Urothelium cell line (cell line): ENCODE results near the gene OR2AG2.

Experiments
- DNase-seq: peaks from one replicate; pipeline ENCODE4 v3.0.0; 2011; ENCODE audit warnings: low spot score, mixed read lengths
- FAIRE-seq: peaks from 2 replicates; lab custom pipeline; 2011; peaks lifted over from hg19 to GRCh38; lab: Jason Lieb, UNC

Gene OR2AG2

DNA sequence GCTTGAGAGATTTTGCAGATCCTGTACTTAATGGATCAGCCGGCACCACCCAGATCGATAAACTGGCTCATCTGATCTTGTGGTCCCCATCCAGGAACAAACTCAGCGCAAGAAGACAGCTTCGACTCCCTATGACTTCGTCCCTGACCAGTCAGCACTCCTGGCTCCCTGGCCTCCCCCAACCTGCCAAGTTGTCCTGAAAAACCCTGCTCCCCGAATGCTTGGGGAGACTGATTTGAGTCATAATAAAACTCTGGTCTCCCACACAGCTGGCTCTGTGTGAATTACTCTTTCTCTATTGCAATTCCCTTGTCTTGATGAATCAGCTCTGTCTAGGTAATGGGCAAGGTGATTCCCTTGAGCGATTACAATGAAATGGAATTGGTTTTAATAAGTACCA lies 29.5 kb downstream of the OR2AG2 start:
- DNase-seq = no peak
- FAIRE-seq = no peak

DNA sequence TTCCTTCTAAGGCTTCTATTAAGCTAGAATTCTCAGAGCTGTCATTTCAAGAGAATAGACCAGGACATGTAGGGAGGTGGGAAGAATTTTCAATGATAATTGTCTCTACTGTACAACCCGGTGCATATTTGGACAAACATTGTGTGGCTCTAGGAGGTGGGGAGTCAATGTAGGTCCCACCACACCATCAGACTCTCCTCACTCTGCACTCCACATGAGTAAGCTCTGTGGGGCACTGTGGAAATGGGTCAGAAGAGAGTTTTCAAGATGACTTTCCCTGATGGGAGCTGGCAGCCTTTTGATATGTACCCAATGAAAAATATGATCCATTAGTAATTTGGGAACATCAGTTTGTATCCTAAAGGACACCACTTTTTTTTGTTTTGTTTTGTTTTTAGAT lies 33.2 kb downstream of the OR2AG2 start:
- FAIRE-seq = no peak
- no peak for DNase-seq

DNA sequence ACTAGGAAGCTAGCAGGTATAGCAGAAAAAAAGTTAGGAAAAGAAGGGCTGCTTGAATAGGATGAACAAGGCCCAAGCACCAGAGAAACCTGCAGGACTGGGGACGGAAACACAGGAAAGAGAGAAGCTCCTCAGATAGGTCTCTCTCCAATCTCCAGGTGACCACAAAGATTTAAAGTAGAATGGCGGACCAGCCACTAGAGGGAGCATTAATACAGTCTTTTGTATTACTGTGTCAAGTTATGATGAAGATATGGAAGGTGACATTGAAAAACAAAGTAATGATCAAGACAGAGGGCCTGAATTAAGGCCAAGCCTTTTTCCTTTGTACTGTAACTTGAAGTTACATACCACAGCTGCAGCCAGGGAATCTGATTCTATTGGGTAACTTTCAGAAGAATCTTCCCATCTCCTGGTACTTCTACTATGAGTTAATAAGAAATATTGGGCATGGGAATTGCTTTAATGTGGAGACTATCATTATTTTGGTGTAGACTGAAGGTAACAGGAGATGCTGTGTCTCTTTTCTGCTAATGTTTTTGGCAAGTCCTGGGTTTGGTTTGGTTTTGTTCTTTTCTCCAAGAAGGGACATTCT lies 33.8 kb downstream of the OR2AG2 start:
- FAIRE-seq (no peak), DNase-seq (peak; percentile 56)

DNA sequence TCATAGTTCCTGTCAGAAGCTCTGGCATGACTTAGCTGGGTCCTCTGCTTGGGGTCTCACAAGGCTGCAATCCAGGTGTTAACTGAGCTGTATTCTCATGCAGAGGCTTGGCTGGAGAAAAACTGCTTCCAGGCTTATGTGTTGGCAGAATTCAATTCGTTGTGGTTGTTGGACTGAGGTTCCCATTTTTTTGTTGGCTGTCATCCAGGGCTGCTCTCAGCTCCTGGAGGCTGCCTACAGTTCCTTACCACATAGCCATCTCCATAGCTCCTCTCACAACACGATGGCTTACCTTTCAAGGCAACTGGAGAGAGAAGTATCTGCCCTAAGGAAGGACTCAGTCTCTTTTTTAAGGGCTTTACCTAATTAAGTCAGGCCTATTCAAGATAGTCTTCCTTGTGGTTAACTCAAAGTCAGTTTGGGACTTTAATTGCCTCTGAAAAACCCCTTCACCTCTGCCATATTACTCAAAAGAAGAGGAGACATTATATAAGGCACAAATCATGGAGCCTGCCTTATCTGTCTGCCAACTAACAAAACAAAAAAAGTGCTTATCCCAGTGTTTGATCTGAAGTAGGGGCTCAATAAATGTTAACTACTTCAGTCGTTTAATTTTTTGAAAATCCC lies 35.2 kb downstream of the OR2AG2 start:
- no peak for FAIRE-seq
- DNase-seq = no peak

DNA sequence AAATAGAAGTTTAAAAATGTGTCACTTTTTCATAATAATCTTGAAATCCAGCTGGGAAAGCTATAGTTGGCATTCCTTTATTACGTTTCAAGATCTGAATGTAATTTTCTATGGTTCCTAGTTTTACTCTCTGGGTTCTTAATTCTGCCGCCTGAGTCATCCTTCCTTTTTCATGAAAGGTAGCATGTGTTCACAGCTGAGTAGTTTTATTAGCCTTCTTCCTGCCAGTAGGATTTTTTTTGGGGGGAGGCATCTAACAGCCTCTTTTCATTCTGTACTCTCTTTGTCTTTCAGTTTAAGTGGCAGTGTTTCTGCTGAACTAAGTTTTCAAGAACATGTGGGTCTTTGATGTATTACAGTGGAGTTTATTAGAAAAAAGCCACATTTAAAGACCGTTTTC lies 36.5 kb downstream of the OR2AG2 start:
- DNase-seq = peak; percentile 21

DNA sequence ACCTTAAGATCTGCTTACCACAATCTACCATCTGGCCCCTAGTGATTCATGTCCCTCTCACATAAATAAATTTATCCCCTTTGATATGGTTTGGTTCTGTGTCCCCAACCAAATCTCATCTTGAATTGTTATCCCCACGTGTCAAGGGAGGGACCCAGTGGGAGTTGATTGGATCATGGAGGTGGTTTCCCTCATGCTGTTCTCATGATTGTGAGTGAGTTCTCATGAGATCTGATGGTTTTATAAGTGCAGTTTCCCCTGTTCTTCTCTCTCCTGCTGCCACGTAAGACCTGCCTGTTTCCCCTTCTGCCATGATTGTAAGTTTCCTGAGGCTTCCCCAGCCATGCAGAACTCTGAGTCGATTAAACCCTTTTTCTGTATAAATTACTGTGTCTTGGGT lies 37.2 kb downstream of the OR2AG2 start:
- no peak for FAIRE-seq
- DNase-seq = no peak

More for the DNA sequence above, 36.5 kb downstream of the OR2AG2 start:
- no peak for FAIRE-seq

DNA sequence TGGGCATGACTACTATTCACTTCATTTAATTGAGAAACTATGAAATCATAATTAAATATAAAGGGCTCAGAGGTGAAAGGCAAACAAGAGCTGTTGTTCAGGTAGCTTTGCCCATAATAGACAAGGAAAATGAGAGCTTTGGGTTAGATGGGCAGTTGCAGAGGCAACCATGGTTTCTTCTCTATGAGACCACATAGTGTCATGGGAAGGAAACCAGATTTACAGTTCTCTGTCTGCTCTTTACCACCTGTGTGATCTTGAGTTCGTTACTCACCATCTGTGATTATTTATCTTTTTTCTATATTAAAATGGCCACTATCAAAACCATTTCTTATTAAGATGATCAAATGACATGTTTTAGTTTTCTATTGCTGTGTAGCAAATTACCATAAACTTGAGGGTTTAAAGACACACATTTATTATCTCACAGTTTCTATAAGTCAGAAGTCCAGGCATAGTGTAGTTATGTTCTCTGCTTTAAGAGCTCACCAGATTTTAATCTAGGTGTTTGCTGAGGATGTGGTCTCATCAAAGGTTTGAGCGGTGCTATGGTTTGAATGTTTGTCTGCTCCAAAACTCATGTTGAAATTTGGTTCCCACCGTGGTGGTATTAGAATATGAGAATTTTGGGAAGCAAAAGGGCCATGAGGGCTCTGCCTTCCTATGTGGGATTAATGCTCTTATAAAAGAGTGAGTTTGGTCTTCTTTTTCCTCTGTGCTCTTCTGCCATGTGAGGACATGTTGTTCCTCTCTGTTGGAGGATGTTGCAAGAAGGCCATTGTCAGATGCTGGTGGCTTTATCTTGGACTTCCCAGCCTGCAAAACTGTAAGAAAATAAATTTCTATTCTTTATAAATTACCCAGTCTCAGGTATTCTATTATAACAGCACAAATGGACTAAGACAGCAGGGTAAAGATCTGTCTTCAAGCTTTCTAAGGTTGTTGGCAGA lies 38.2 kb downstream of the OR2AG2 start:
- no peak for DNase-seq
- FAIRE-seq = no peak

DNA sequence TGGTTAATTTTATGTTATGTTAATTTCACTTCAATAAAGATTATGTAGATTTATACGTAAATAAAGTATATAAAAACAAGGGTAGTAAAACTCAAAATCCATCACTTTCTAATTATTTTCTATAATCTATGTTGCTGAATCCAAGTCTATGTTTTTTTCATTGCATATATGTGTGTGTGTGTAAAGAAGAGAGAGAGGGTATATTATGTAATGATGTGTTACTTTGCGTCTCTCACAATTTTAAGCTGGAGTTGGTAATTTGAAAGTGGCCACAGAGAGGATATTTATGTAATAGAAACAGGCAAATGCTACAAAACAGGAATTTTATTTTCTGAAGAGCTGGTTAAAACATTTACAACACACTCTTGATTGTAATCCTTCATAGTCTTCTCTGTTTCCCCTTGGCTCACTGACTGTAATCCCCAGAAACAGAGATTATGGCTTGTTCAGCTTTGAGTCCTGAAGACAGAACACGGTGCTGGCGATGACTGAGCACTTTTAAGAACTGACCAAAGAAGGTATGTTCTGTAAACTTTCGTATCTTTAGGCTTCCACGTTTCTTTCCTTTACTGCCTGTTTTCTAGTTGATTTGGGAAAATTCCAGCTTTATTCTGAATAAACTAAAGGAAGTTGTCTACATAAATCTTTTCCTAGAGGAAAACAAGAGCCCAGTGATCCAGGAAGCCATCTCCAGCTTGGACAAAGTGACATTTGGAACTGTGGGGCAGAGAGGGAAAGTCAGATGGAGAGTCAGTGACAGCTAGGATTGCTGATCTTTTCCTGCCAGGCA lies 43.6 kb downstream of the OR2AG2 start:
- FAIRE-seq (no peak), DNase-seq (no peak)

DNA sequence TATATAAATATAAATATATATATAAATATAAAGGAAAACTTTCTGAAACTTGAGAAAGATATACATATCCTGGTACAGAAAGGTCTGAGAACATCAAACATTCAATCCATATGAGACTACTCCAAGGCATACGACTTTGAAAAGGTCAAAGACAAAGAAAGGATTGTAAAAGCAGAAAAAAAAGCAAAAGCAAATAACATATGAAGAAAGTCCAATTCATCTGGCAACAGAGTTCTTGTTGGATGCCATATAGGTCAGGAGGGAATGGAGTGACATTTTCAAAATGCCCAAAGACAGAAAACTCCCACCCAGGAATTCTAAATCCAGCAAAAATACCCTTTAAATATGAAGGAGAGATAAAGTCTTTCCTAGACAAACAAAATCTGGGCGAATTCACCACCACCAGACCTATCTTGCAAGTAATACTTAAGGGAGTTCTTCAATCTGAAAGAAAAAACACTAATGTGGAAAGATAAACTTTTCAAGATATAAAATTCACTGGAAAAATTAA lies 46.3 kb downstream of the OR2AG2 start:
- DNase-seq = no peak
- no peak for FAIRE-seq

DNA sequence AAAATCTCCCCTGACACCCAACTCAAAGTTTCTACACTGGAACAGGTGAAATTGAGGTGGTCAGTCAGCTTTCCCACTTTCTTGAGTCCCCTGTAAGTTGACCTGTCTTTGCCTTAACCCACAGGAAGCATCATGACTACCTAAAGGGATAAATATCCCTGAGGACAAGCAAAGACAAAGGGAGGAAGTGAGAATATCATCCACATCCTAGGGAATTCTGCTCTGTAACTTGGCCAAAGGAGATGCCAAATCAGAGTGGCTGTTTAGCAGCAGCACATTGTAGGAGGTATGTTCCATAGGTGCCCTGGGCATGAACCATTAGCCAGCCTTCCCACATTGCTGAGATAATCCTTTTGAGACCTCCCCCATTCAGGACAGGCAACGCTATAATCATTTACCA lies 47.8 kb downstream of the OR2AG2 start:
- FAIRE-seq = no peak
- no peak for DNase-seq

DNA sequence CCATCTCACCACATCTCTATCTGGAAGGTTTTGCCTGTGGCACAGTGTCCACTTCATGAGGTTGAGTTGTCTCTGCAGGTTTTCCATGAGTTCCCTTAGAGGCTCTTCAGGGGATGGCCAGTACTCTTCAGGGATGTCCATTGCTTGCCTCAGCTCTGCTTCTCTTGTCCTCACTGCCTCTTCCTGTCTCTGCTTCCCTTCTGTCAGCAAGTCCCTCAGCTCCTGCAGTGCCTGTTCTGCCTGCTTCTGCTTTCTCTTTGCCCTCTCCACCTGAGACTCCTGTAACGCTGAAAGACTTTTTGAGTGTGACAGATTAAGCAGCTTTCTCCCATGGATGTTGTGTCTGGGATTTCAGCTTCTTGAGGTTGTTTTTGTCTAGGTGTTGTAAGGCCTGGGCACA lies 50.4 kb downstream of the OR2AG2 start:
- FAIRE-seq = no peak
- DNase-seq = no peak

DNA sequence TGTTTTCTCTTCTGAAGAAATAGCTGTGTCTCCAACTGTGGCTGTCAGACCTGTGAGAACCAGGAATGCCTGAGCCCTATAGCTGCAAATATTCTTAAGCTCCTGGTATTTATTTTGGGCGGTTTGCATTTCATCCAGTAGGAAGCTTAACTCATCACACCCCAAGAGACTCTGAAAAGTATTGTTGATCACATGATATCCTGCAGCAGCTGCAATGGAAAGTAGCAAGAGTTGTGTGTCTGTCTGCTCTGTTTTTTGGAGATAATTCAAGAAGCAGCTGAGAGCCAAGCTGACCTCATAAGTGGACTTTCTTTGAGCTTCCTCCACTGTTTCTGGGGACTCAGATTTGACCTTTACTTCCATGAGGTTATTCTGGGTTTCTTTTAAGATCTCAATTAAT lies 52.2 kb downstream of the OR2AG2 start:
- no peak for DNase-seq
- no peak for FAIRE-seq

DNA sequence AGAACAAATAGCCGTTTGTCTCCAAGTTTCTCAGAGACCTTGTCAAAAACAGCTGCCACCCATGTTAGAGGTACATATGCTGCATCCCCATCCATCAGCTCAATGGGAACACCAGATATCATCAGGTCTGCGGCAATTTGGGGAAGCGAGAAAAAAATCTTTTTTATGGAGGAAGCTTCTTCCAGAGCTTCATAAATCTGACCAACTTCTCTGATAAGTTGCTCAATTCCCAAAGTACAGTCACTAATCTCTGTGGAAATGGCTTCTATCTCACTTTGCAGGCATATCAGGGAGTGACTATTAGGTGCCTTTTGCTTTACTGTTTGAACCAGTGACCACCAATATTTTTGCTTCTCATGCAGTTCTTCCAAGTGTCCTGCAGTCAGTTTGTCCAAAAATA lies 54.4 kb downstream of the OR2AG2 start:
- FAIRE-seq (no peak), DNase-seq (no peak)
